ENCODE results near the gene TSPAN2.

DNA sequence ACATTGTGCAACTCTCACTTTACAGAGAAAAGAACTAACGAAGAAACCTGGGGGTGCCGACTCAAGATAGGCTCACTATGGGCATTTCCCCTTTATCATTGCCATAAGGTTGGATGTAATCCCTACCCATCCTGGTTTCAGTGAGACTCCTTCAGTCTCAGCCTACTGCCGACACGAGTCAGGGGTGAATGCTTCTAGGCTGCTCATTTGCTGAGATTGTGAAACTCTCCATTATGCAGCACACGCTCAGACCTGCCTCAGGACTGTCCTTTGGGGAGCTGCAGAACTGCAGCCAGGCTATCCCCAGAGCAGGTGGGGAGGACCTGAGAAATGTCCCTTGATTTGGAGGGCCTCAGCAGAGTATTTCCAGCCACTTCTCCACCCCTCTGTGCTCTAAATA, 37.5 kb downstream of the TSPAN2 start:
- TF ChIP-seq, protein P1, sequence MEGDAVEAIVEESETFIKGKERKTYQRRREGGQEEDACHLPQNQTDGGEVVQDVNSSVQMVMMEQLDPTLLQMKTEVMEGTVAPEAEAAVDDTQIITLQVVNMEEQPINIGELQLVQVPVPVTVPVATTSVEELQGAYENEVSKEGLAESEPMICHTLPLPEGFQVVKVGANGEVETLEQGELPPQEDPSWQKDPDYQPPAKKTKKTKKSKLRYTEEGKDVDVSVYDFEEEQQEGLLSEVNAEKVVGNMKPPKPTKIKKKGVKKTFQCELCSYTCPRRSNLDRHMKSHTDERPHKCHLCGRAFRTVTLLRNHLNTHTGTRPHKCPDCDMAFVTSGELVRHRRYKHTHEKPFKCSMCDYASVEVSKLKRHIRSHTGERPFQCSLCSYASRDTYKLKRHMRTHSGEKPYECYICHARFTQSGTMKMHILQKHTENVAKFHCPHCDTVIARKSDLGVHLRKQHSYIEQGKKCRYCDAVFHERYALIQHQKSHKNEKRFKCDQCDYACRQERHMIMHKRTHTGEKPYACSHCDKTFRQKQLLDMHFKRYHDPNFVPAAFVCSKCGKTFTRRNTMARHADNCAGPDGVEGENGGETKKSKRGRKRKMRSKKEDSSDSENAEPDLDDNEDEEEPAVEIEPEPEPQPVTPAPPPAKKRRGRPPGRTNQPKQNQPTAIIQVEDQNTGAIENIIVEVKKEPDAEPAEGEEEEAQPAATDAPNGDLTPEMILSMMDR (conservative IDR thresholded peaks at IDR 0.05; ENCODE audit: low read length) = no peak
- no peak for TF ChIP-seq EZH2phosphoT487 (IDR thresholded peaks at IDR 0.05; ENCODE audit: borderline replicate concordance)
